Muscle of back (tissue), 13 donors: ENCODE measurements around the gene LY6G6D. TPM values are rescaled to one million over a fixed set of nuclear protein-coding genes. Genes with fewer than 3 reads are reported as not detected.
A peak's percentile ranks its signal among the peaks of the same experiment; 100 is the strongest.

Experiments used
- DNase-seq, 3 donors: peaks; one replicate each; pipeline versions ENCODE4 v3.0.0 to v3.0.0-alpha.2; 2013
- long read RNA-seq, 9 donors: transcript quantifications; one replicate each; lab custom pipeline, GENCODE V29; 2026
- polyA plus RNA-seq, 10 donors: library from polyadenylated mRNA; unstranded; fragments of 120-200 nt; gene quantifications; one replicate each; pipeline ENCODE4 v1.2.1, GENCODE V29; 2013; ENCODE audit not compliant: insufficient read length in 10 of 10

LY6G6D gene
- polyA plus RNA-seq = 1 to 10 TPM in 1 of 10 donors, under 1 TPM in 5, not detected in 4; 0.42 to 1.1 (median 0.53) TPM
- long read RNA-seq, donor 1, partial matches to known transcripts = 0 of 1 reads
- long read RNA-seq, donor 1, other reads (novel, unspliced or antisense) = 0 of 1 reads
- long read RNA-seq, donor 2 = 0 reads
- long read RNA-seq, donor 3 = 0 reads
- long read RNA-seq, donor 4, partial matches to known transcripts = 0 of 1 reads
- long read RNA-seq, donor 4, other reads (novel, unspliced or antisense) = 0 of 1 reads
- long read RNA-seq, donor 5 = 0 reads
- long read RNA-seq, donor 6 = 0 reads
- long read RNA-seq, donor 7, partial matches to known transcripts = 0 of 1 reads
- long read RNA-seq, donor 7, other reads (novel, unspliced or antisense) = 0 of 1 reads
- long read RNA-seq, donor 8 = 0 reads
- long read RNA-seq, donor 9 = 0 reads

GRCh38 chr6:31715022-31715958, at the start of gene LY6G6D:
TSS of gene LY6G6D (plus strand) at chr6:31715348. CDS start at chr6:31715356, 8 bp downstream.
- DNase-seq = peak in 1 of 3 donors; percentile 40

GRCh38 chr6:31665501-31666336, 49.4 kb upstream of the LY6G6D start, which contains the start of gene CSNK2B:
TSS of gene CSNK2B (plus strand) at chr6:31666080. CDS start at chr6:31666832, 752 bp downstream.
- peak; percentile 98 to 99 (median 99) for DNase-seq

GRCh38 chr6:31666337-31666965, 48.7 kb upstream of the LY6G6D start:
- DNase-seq = peak in 1 of 3 donors; percentile 20

GRCh38 chr6:31669676-31670075, 45.5 kb upstream of the LY6G6D start, which contains the start of gene LY6G5B:
TSS of gene LY6G5B (plus strand) at chr6:31669976. CDS start at chr6:31670951, 975 bp downstream.
- DNase-seq = no peak

- DNase-seq = no peak
Observed at GRCh38 chr6:31676322-31676903, 38.7 kb upstream of the LY6G6D start.

- no peak for DNase-seq
Observed at GRCh38 chr6:31676904-31677303, 38.2 kb upstream of the LY6G6D start.

GRCh38 chr6:31677955-31678354, 37.2 kb upstream of the LY6G6D start:
- no peak for DNase-seq

GRCh38 chr6:31680226-31681134, 34.7 kb upstream of the LY6G6D start, which contains the start of gene LY6G5C:
TSS of gene LY6G5C (minus strand) at chr6:31681067. CDS start at chr6:31680373, 694 bp downstream.
- DNase-seq = peak; percentile 78 to 95 (median 90)

- DNase-seq = no peak
Observed at GRCh38 chr6:31681135-31681671, 33.9 kb upstream of the LY6G6D start.

GRCh38 chr6:31683591-31683990, 31.6 kb upstream of the LY6G6D start:
- peak in 1 of 3 donors; percentile 33 for DNase-seq

- DNase-seq = no peak
Observed at GRCh38 chr6:31686483-31686882, 28.7 kb upstream of the LY6G6D start.

GRCh38 chr6:31687321-31687720, 27.8 kb upstream of the LY6G6D start:
- DNase-seq = no peak

GRCh38 chr6:31687860-31688693, 27.1 kb upstream of the LY6G6D start:
- DNase-seq = no peak

GRCh38 chr6:31689249-31690110, 25.7 kb upstream of the LY6G6D start:
- DNase-seq = no peak

GRCh38 chr6:31690231-31691077, 24.7 kb upstream of the LY6G6D start:
- DNase-seq = no peak

- no peak for DNase-seq
Observed at GRCh38 chr6:31691078-31691463, 24.1 kb upstream of the LY6G6D start.
